HS-5 (cell line): ENCODE results near the gene HDGFL2.
"Not testable (repeated sequence)": the region's sequence is repeated elsewhere in the genome, so short reads cannot be mapped to it uniquely, and the experiment has no call there.

ENCODE experiments used
- DNase-seq: peaks from one replicate; pipeline ENCODE4 v3.0.0-alpha.2; 2012; ENCODE audit warnings: low read depth

The HDGFL2 gene

DNA sequence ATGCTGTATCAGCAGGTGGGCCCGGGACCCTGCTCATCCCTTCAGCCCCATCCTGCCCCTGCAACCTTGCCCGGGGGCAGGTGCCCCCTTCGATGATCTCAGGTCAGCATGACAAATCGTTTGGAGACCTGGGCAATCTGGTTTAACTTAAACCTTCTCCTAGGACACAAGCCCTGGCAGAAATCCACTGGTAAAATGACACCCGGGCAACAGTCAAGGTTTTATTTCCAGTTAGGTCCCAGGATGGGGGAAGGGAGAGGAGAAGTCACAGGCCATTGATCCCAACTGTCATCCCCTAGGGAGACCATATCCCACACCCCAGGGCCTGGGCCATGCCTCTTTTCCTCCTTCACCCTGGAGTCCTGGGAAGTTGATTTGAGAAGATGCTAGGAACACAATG, 64.7 kb downstream of the HDGFL2 start:
- DNase-seq = no peak

DNA sequence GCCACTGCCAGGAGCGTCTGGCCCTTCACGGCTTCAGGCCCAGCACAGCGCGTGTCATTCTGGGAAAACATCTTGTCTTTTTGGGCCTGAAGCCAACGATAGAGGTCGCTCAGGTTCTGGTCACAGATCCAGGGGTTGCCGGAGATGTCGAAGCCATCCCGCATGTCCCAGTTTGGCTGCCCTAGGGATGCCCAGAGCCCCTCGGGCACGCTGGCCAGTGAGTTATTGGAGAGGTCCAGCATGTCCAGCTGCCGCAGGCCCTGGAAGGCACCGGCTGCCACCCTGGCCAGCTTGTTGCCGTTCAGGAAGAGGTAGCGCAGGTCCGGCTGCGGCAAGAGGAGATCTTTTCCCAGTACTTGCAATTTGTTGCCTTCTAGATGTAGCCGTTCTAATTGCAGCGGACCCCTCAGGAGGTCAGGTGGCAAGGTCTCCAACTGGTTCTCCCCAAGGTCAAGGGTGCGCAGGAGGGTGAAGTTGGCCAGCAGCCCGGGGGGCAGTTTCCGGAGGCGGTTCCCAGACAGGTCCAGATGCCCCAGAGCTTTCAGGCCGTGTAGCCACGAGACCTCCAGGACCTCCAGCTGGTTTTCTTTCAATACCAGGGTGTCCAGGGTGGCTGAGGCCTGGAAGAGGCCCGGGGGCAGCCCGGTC, 66.0 kb downstream of the HDGFL2 start:
- DNase-seq = no peak

DNA sequence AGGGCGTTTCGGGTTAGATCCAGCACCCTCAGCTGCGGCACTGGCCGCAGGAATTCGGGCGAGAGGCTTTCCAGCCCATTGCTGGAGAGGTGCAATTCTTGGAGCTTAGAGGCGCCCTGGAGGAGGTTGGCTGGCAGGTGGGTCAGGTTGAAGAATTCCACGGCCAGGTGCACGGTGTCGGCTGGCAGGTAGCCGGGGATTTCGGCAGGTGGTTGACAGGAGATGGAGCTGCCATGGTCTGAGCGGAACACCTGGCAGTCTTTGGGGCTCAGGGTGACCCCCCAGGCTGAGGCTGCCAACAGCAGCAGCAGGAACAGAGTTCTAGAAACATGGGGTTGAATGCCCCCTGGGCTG, 66.5 kb downstream of the HDGFL2 start:
- no peak for DNase-seq

DNA sequence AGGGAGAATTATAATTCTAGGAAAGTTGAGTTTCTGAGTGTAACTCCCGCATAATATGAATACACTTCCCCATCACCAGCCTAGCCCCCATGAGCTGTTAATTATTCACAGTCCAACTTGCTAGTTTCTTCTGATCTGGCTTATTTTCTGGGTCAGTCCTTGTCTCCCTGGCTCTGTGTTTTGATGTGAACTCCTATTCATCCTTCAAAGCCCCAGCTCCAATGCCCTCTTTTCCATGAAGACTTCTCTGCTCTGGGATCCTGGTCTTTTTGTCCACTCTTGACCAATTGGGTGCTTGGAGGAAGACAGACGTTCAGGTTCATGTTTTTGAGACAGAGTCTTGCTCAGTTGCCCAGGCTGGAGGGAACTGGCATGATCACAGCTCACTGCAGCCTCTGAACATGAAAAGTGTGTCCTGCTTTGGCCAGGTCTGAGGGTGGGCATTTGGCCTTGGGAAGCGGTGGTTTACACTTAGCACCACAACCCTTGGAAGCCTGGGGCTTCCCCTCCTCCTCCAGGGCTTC, 67.1 kb downstream of the HDGFL2 start:
- no peak for DNase-seq

DNA sequence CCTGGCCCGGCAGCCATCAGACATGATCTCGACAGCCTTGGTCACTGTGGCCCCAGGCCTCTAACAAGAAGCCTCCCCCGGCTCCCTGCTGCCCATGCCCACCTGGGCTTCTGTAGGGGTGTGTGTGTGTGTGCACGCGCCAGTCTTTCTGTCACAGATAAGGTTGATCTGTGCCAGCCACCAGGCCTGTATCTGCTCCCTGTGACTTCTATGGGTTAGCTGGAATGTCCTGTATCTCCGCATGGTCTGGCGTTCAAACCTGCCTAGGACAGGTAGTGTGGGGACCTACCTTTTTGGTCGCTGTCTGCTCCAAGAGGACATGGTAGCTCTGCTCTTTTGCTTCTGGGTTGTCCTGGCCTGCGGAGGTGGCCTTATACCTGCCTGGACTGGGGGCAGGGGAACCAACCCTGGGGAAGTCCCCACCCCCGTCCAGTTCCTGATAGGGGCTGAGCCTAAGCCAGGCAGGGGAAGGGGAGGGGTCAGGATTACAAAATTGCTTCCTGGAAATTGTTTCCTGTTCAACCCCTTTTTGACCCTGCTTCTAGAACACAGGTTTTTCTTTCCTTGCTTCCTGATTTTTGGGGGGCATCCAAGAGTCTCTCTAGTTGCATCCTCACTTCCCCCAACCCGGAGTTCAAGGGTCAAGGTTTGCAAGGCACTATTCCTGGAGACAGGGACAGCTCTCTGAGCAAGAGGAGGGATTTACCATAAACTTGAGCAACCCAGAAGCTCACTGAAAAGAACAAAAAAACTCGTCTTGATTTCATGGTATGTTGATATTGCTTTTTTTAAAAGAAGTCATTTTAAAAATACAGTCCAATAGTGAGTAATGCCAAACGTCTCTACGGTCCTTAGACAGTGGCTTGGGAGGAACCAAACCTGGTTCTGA, 67.8 kb downstream of the HDGFL2 start, which contains the start of gene LRG1:
Gene LRG1, minus strand, starts transcription at position 344 of the 889 bp plus-strand sequence. Its CDS starts 23 bp downstream, at position 321.
- DNase-seq = no peak

DNA sequence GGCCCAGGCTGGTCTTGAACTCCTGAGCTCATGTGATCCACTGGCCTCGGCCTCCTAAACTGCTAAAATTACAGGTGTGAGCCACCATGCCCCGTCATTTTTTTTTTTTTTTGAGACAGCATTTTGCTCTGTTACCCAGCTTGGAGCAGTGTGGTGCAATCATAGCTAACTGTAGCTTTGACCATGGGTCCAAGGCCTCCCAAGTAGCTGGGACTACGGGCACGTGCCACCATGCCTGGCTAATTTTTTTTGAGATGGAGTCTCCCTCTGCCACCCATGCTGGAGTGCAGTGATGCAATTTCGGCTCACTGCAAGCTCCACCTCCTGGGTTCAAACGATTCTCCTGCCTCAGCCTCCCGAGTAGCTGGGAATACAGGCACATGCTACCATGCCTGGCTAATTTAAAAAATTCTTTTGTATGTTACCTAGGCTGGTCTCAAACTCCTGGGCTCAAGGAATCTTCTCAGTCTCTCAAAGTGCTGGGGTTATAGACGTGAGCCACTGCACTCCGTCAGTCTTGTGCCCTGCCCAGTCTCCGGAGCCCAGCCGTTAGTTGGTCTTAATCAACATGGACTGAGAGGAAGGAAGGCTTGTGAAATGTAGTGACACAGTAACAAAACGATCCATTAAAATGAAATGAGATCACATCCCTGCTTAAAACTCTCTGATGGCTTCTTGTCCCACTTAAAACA, 69.2 kb downstream of the HDGFL2 start:
- no peak for DNase-seq

DNA sequence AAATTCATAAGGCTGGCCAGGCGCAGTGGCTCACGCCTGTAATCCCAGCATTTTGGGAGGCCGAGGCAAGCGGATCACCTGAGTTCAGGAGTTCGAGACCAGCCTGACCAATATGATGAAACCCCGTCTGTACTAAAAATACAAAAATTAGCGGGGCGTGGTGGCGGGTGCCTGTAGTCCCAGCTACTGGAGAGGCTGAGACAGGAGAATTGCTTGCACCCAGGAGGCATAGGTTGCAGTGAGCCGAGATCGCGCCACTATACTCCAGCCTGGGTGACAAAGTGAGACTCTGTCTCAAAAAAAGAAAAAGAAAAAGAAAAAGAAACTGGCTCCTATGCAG, 69.7 kb downstream of the HDGFL2 start:
- not testable (repeated sequence) for DNase-seq

DNA sequence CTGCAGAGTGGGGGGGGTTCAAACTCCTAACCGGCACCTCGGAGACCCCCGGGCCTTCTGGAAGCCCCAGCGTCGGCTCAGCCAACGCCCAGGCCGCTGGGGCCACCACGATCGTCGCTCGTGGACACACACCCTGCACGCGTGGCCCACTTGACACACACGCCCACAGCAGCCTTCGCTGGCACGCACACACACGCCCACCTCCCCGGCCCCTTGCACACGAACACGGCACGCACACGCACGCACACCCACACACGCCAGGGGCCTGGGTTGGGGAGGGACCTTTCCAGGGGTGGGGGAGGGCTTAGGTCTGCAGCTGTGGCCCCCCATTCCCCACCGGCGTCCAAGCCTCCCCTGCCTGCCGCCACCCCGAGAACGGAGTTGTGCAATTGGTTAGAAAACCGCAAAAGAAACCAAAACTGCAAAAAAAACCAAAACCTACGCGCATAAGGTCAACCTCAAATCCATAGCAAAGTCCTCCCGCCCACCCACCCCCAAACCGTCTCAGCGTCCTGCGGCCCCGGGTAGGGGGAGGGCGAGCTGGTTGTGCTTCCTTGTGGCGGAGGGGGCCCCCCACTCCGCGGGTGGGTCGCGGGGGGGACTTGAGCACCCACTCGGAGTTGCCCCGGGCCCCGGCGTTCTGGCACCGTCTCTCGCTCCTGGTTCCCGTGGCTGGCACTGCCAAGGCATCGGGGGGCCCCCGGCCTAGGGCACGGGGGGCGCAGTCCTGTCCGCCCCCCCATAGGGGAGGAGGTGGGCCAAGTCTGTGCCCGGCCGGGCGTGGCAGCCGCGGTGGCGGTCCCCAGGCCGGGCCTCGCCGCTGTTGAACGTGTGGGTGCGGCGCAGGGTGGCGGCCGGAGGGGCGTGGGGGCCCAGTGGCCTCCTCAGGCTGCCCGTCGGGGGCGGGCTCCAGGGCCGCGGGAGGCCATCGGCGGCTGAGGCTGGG, 71.1 kb downstream of the HDGFL2 start:
- DNase-seq = no peak

DNA sequence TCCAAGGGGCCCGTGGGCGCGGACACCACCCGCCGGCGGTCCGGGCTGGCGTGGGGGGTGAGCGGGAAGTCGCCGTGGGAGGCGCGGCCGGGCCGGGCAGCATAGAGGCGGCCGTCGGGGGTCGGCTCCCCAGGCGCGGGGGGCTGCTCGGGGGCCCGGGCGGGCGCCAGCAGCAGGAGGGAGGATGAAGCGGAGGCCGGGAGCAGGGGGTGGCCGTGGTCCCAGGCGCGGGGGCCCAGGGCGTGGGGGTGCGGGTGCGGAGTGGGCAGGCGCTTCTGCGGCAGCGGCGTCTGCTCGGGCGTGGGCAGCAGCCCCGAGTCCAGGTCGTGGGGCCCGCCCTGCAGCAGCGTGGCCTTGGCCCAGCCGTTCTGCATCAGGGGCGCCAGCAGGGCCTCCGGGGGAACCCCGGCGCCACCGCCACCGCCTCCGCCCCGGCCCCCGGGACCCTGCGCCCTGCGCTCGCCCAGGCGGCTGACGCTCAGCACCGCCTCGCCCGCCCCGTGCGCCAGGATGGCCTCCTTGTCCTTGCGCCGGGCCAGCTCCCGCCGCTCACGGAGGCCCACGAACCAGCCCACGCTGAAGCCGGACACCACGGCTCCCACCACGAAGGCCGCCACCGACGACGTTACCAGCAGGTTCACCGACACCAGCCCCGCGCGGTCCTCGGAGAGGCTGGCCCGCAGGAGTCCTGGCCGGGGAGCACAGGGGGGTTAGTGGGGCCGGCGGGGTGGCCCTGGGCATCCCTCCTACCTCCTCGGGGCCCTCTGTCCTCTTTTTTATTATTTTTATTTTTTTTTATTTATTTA, 71.9 kb downstream of the HDGFL2 start:
- no peak for DNase-seq

DNA sequence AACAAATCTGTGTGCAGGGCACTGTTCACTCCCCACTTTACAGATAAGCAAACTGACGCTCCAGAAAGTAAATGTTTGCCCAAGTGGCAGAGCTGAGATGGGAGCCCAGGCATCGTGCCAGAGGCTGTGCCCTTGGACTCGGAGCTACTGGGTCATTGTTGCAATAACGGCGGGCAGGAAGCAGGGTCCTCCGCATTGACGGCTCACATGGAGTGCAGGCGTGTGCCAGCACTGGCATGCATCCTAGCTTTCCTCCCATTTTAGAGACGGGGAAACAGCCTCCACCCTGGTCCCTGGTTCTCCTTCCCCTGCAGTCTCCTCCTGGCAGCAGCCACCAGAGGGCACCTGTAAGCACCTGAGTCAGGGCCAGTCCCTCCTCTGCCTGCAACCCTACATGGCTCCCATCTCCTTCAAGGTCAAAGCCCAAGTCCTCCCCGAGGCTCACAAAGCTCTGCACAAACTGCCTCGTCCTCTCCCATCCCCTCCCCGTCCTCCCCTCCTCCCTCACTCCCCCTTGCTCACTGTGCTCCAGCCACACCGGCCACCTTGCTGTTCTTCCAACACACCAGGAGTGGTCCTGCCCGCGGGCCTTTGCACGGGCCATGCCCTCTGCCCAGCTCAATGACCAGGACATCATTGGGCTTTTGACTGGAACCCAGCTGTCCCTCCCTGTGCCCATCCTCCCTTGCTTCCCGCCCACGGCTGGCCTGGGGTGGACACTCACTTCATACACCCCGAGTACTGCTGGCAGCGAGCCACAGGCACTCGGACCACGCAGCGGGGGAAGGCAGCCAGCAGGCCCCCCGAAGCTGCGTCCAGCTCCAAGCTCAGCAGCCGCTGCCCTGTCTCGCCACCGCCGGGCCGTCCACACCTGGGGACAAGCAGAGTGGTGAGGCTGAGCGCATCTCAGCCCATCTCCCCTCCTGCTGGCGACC, 75.5 kb downstream of the HDGFL2 start:
- DNase-seq = no peak

DNA sequence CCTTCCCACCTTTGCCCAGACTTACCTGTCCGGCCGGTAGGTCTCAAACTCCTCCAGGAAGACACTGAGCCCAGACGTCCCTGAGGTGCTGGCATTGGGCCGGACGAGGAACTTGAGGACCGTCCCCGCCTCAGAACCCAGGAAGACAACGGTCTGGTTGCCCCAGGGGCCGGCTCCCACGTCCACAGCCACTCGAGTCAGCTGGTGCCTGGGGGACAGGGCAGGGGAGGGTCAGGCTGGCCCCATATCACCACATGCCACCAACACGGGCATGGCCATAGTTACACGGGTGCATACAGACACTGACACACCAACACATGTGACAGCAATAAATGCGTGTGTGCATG, 76.1 kb downstream of the HDGFL2 start:
- DNase-seq = no peak

DNA sequence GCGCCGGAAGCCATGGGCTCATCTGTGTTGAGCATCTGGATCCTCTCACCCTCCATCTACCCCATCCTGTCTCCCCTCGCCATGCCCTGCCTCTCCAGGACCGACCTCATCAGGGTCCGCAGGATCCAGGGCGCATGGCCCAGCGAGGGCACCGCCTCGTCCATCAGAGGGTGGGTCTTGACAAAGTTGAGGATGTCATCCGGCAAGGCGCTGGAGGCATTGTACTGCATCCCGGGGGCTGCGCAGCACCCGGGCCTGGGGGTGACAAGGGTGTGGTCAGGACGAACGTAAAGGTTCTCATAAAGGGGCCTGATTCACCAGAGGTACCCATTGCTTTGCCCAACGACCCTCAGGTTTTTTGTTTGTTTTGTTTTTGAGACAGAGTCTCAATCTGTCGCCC, 77.9 kb downstream of the HDGFL2 start:
- DNase-seq = no peak

DNA sequence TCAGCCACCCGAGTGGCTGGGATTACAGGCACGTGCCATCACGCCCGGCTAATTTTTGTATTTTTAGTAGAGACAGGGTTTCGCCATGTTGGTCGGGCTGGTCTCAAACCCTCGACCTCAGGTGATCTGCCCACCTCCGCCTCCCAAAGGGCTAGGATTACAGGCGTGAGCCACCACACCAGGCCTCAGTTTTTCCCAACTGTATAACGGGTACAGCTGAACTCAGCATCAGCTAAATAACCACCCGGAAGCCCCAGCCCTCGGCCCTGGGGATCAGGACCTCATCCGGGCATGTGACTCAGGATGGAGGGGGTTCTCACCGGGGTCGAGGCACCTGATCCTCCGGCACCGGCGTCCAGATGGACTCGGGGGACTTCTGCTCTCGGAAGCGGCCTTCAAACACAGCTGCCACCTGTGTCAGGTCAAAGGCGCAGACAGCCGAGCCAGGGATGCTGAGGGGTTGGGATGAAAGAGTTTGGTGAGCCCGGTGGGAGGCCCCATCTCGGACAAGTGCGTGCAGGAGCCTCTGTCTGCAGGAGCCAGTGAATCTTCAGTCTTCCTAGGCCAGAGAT, 78.5 kb downstream of the HDGFL2 start:
- no peak for DNase-seq
